ENCODE results near the gene CC2D2B. TPM values are rescaled to one million over a fixed set of nuclear protein-coding genes. Genes with fewer than 3 reads are reported as not detected.
"Not testable (repeated sequence)": the region's sequence is repeated elsewhere in the genome, so short reads cannot be mapped to it uniquely, and the experiment has no call there.

CC2D2B gene
- total RNA-seq, 1 experiment from 2014 or later: not detected

- H3K27ac ChIP-seq: no peak overlapping the region
- no peaks in the 10 kb centered on the region for H3K9me2 ChIP-seq (ENCODE audit: insufficient read depth)
- H3K4me1 ChIP-seq (replicated peaks; ENCODE audit: insufficient read depth): peaks cover 8% of the 10 kb centered on the region
- H3F3A ChIP-seq (ENCODE audit: insufficient read depth, low read depth): no peaks in the 10 kb centered on the region
- H2AFZ ChIP-seq: no peak overlapping the region
- POLR2A ChIA-PET (ENCODE audit: unreplicated experiment): no interaction called here
- H3K9me3 ChIP-seq (ENCODE audit: insufficient read depth, low read depth): no peaks in the 10 kb centered on the region
- TF ChIP-seq CTCF (conservative IDR thresholded peaks at IDR 0.05) (no peak), EZH2 (IDR thresholded peaks at IDR 0.05; ENCODE audit: low read depth) (no peak)
- no peaks in the 10 kb centered on the region for H4K20me1 ChIP-seq (ENCODE audit: insufficient read depth)
- no TSS peak for BruUV-seq (replicated peaks)
- CTCF ChIA-PET: no interaction called here
- no peaks in the 10 kb centered on the region for H3K79me2 ChIP-seq (ENCODE audit: low read depth)
- H3K27me3 ChIP-seq (ENCODE audit: insufficient read depth, low read depth): no peaks in the 10 kb centered on the region
- no peaks in the 10 kb centered on the region for H3K36me3 ChIP-seq (ENCODE audit: low read depth)
- H3K4me2 ChIP-seq: no peak overlapping the region
- peak; percentile 1 to 53 for DNase-seq
- H3K4me3 ChIP-seq: no peak overlapping the region
- intact Hi-C loops (cut with micrococcal nuclease; ENCODE audit: unreplicated experiment): no loop called here
Observed at GRCh38 chr10:95896071-95896850, 11.5 kb upstream of the CC2D2B start.

- POLR2A ChIA-PET (ENCODE audit: unreplicated experiment); H3K27ac ChIP-seq; H3K4me3 ChIP-seq; DNase-seq; H3F3A ChIP-seq (ENCODE audit: insufficient read depth, low read depth); H3K4me2 ChIP-seq; H2AFZ ChIP-seq; H3K9me3 ChIP-seq (ENCODE audit: insufficient read depth, low read depth); CTCF ChIA-PET; H4K20me1 ChIP-seq (ENCODE audit: insufficient read depth); H3K36me3 ChIP-seq (ENCODE audit: low read depth); H3K79me2 ChIP-seq (ENCODE audit: low read depth); BruUV-seq (replicated peaks); H3K4me1 ChIP-seq (replicated peaks; ENCODE audit: insufficient read depth); H3K9me2 ChIP-seq (ENCODE audit: insufficient read depth); H3K27me3 ChIP-seq (ENCODE audit: insufficient read depth, low read depth): not testable (repeated sequence)
- intact Hi-C loops (cut with micrococcal nuclease; ENCODE audit: unreplicated experiment): loop anchor here (5.0 to 10.0 kb wide), 2 partner anchors 214 to 219 kb away; partner anchors contain the start of gene TCTN3
Observed at GRCh38 chr10:95905897-95906580, 1.7 kb upstream of the CC2D2B start.

GRCh38 chr10:95906677-95907455 is 909 bp upstream of the CC2D2B start:
- Histone ChIP-seq H3K36me3 (ENCODE audit: low read depth) (no peaks in the 10 kb centered on the region), H3K9me3 (ENCODE audit: insufficient read depth, low read depth) (no peaks in the 10 kb centered on the region), H3K4me3 (peak overlapping the region; percentile 88), H3K27me3 (ENCODE audit: insufficient read depth, low read depth) (no peaks in the 10 kb centered on the region), H3K27ac (no peak overlapping the region), H3K4me1 (replicated peaks; ENCODE audit: insufficient read depth) (no peaks in the 10 kb centered on the region), H3K79me2 (ENCODE audit: low read depth) (no peaks in the 10 kb centered on the region), H4K20me1 (ENCODE audit: insufficient read depth) (no peaks in the 10 kb centered on the region), H3K4me2 (peak overlapping the region; percentile 87), H2AFZ (peak overlapping the region; percentile 93), H3K9me2 (ENCODE audit: insufficient read depth) (no peaks in the 10 kb centered on the region), H3F3A (ENCODE audit: insufficient read depth, low read depth) (no peaks in the 10 kb centered on the region)
- ChIA-PET POLR2A (ENCODE audit: unreplicated experiment) (no interaction called here), CTCF (no interaction called here)
- DNase-seq: peak; percentile 17 to 40
- no TSS peak for BruUV-seq (replicated peaks)
- TF ChIP-seq CTCF (conservative IDR thresholded peaks at IDR 0.05) (no peak), EZH2 (IDR thresholded peaks at IDR 0.05; ENCODE audit: low read depth) (no peak)
- intact Hi-C loops (cut with micrococcal nuclease; ENCODE audit: unreplicated experiment): loop anchor here (5.0 to 10.0 kb wide), 2 partner anchors 215 to 218 kb away; partner anchors contain the start of gene TCTN3

Data from PC-9 (cell line).